Measurements from ENCODE around the gene CATSPERD. TPM values are rescaled to one million over a fixed set of nuclear protein-coding genes. Genes with fewer than 3 reads are reported as not detected.

Gene CATSPERD
- total RNA-seq, 1 donor from 2014 or later = not detected

- Mint-ChIP-seq H3K36me3 (ENCODE audit: low read depth) (peaks cover 2% of the 10 kb centered on the region), H3K9me3 (no peaks in the 10 kb centered on the region), H3K27ac (no peak overlapping the region), H3K4me1 (peaks cover 18% of the 10 kb centered on the region), H3K27me3 (peaks cover 3% of the 10 kb centered on the region), H3K4me3 (no peak overlapping the region)
- ATAC-seq (ENCODE audit: low read depth) = no peak
- CTCF ChIA-PET = no interaction called here
- TF ChIP-seq, protein P1, sequence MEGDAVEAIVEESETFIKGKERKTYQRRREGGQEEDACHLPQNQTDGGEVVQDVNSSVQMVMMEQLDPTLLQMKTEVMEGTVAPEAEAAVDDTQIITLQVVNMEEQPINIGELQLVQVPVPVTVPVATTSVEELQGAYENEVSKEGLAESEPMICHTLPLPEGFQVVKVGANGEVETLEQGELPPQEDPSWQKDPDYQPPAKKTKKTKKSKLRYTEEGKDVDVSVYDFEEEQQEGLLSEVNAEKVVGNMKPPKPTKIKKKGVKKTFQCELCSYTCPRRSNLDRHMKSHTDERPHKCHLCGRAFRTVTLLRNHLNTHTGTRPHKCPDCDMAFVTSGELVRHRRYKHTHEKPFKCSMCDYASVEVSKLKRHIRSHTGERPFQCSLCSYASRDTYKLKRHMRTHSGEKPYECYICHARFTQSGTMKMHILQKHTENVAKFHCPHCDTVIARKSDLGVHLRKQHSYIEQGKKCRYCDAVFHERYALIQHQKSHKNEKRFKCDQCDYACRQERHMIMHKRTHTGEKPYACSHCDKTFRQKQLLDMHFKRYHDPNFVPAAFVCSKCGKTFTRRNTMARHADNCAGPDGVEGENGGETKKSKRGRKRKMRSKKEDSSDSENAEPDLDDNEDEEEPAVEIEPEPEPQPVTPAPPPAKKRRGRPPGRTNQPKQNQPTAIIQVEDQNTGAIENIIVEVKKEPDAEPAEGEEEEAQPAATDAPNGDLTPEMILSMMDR (IDR thresholded peaks at IDR 0.05) = no peak
- no peak for DNase-seq
- intact Hi-C loops (cut with micrococcal nuclease) = no loop called here
- POLR2A ChIA-PET = no interaction called here
Observed at GRCh38 chr19:5824751-5825150, 104.3 kb downstream of the CATSPERD start.

GRCh38 chr19:5825178-5825577 is 104.7 kb downstream of the CATSPERD start:
- Mint-ChIP-seq H3K27ac (no peak overlapping the region), H3K9me3 (no peaks in the 10 kb centered on the region), H3K4me1 (peaks cover 18% of the 10 kb centered on the region), H3K27me3 (peaks cover 6% of the 10 kb centered on the region), H3K4me3 (no peak overlapping the region), H3K36me3 (ENCODE audit: low read depth) (peaks cover 2% of the 10 kb centered on the region)
- DNase-seq (no peak), ATAC-seq (ENCODE audit: low read depth) (no peak)
- TF ChIP-seq, protein P1 (IDR thresholded peaks at IDR 0.05) = no peak
- CTCF ChIA-PET = no interaction called here
- intact Hi-C loops (cut with micrococcal nuclease) = no loop called here
- POLR2A ChIA-PET = no interaction called here

- Mint-ChIP-seq H3K9me3 (no peaks in the 10 kb centered on the region), H3K36me3 (ENCODE audit: low read depth) (peaks cover 2% of the 10 kb centered on the region), H3K4me1 (peaks cover 18% of the 10 kb centered on the region), H3K4me3 (peak overlapping the region; percentile 65), H3K27ac (no peak overlapping the region), H3K27me3 (peaks cover 11% of the 10 kb centered on the region)
- intact Hi-C loops (cut with micrococcal nuclease) = no loop called here
- CTCF ChIA-PET = no interaction called here
- POLR2A ChIA-PET = interaction anchor here (3.6 kb wide), 1 partner anchor 77 kb away, joined by 34 read pairs; the partner anchor contains the start of genes NDUFA11 and VMAC
- ATAC-seq (ENCODE audit: low read depth) = no peak
- no peak for DNase-seq
- TF ChIP-seq, protein P1 (IDR thresholded peaks at IDR 0.05) = no peak
Observed at GRCh38 chr19:5826531-5827341, 106.3 kb downstream of the CATSPERD start.

- ATAC-seq (ENCODE audit: low read depth) (no peak), DNase-seq (no peak)
- H3K4me1 Mint-ChIP-seq = peaks cover 18% of the 10 kb centered on the region
- H3K9me3 Mint-ChIP-seq = no peaks in the 10 kb centered on the region
- peaks cover 11% of the 10 kb centered on the region for H3K27me3 Mint-ChIP-seq
- POLR2A ChIA-PET = interaction anchor here (1.0 to 3.6 kb wide), 6 partner anchors 23 to 205 kb away, joined by 3 to 34 read pairs (median 10); partner anchors contain the start of genes CATSPERD, DUS3L, LONP1 and NDUFA11
- H3K27ac Mint-ChIP-seq = no peak overlapping the region
- peaks cover 2% of the 10 kb centered on the region for H3K36me3 Mint-ChIP-seq (ENCODE audit: low read depth)
- CTCF ChIA-PET = interaction anchor here (1.9 kb wide), 1 partner anchor 23 kb away, joined by 9 read pairs; the partner anchor contains the start of gene NRTN
- intact Hi-C loops (cut with micrococcal nuclease) = no loop called here
- TF ChIP-seq, protein P1 (IDR thresholded peaks at IDR 0.05) = no peak
- H3K4me3 Mint-ChIP-seq = peak overlapping the region; percentile 65
Observed at GRCh38 chr19:5827342-5827890, 107.0 kb downstream of the CATSPERD start.
